ENCODE results near the gene RECQL.
"Not testable (repeated sequence)": the region's sequence is repeated elsewhere in the genome, so short reads cannot be mapped to it uniquely, and the experiment has no call there.

The RECQL gene

DNA sequence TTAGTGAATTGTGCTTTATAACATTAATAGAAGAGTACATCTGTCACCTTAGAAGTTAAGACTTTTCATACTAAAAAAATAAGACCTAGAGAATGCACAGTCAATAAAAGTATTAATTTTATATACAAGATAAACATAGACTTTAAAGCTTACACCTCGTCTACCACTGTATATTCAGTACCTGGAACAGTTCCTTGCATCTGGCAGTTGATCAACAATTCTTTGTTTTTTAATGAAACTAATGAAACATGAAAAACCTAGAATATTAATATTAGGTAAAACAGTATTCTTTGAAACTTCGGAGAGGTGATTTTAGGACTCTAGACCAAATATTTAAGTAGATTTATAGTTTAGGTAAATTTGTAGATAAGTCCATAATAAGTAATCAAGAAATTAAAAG is 4.5 kb upstream of the RECQL start:
- no peak for DNase-seq

DNA sequence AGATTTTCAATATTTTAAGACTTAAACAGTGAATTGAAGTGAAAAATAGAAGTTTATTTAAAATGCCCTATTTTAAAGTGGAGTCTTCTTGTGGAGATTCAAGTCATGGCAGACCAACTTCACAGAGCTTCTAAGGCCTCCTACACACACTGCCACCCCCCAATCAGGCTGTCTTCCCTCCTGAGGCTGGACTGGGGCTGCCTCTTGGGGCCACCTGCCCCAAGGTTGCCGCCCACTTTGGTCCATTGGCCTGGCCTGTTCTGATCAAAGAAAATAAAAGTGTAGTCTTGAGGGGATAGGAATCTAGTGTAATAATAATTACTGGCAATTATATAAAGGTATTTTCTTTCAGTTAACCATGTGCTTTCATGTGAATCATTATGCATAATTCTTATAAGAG is 1.4 kb upstream of the RECQL start:
- no peak for DNase-seq

DNA sequence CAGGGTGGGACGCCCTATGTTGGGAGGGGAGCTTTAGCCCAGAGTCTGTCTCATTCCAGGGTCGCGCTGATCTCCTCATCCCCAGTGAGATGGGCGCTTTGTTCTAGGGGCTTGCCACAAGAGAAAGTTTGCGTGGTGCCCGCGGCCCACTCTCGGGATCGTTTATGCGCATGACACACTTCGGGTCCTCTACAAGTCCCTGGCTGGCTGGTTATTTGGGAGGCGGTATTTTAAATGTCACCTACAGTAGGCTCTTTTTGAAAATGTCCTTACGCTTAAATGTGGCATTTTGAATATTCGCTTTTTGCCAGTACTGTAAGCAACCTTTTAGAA is 695 bp upstream of the RECQL start:
- DNase-seq, result peak in 18 of 56 donors; percentile 8 to 45 (median 29)

GRCh38 chr12:21500786-21501257 is 613 bp downstream of the RECQL start:
- no peak for DNase-seq

DNA sequence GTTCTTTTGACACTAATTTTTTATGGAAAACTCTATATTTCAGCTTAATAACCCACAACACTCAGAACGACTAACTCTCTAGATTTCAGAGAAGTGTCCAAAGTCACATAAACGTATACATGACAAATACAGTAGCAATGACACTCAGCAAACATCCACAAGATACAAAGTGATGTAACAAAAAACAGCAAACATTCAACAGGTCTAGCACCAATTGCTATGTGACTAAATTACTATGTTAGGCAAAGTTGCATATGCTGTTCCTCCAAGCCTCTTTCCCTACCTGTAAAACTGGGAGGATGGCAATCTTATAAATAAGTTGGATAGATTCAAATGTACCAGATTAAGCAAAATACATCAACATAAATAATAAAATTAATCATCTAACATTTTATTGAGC is 1.7 kb downstream of the RECQL start:
- no peak for DNase-seq

DNA sequence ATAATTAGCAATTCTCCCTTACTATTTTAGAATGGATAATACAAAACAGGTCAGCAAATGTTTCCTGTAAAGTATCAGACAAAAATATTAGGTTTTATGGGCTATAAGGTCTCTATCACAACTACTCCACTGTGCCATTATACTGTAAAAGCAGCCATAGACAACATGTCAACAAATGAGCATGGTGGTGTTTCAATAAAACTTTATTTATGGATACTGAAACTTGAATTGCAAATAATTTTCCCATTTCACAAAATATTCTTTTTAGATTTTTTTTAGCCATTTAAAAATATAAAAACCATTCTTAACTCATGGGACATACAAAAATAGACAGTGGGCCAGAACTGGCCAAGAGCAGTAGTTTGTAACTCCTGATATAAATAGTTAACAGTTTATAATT is 15.4 kb downstream of the RECQL start:
- DNase-seq, result no peak

- no peak for DNase-seq
Measured at GRCh38 chr12:21483531-21483930, 17.9 kb downstream of the RECQL start.

- DNase-seq, result no peak
Measured at GRCh38 chr12:21478756-21479455, 22.5 kb downstream of the RECQL start.

DNA sequence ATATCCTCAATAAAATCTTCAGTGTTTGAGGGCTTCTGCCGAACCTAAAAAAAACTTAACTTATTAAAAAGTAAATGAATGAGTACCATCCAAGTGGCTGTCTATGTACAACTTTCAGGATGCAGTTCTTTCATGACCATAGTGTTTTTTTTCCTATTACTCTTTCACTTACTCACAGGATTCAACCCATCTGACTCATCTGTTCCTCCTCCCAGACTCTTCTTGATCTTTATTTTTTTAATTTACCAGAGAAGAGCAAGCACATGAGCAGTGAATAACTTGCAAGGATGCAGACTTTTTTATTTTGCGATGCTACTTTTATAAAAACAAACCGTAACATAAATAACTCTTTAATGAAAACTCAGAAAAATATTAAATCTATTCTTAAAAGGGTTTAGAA is 24.5 kb downstream of the RECQL start:
- no peak for DNase-seq

GRCh38 chr12:21475552-21475951 is 25.9 kb downstream of the RECQL start:
- no peak for DNase-seq

- DNase-seq, result no peak
Measured at GRCh38 chr12:21472197-21472823, 29.1 kb downstream of the RECQL start.

GRCh38 chr12:21471294-21471693 is 30.1 kb downstream of the RECQL start:
- no peak for DNase-seq

GRCh38 chr12:21467334-21467733 is 34.1 kb downstream of the RECQL start:
- DNase-seq, result not testable (repeated sequence)

- DNase-seq, result no peak
Measured at GRCh38 chr12:21459474-21459873, 42.0 kb downstream of the RECQL start.

DNA sequence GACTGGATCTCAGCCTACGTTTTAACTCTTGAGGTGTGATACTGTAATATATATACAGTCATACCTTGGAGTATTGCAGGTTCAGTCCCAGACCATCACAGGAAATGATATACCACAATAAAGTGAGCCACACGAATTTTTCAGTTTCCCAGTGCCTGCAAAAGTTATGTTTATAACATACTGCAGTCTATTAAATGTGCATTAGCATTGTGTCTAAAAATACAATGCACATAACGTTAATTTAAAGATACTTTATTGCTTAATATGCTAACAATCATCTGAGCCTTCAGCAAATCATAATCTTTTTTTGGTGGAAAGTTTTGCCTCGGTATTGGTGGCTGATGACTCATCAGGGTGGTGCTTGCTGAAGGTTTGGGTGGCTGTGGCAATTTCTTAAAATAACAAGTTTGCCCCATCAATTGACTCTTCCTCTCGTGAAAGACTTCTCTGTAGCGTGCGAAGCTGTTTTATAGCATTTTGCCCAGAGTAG is 45.1 kb downstream of the RECQL start:
- DNase-seq, result no peak

DNA sequence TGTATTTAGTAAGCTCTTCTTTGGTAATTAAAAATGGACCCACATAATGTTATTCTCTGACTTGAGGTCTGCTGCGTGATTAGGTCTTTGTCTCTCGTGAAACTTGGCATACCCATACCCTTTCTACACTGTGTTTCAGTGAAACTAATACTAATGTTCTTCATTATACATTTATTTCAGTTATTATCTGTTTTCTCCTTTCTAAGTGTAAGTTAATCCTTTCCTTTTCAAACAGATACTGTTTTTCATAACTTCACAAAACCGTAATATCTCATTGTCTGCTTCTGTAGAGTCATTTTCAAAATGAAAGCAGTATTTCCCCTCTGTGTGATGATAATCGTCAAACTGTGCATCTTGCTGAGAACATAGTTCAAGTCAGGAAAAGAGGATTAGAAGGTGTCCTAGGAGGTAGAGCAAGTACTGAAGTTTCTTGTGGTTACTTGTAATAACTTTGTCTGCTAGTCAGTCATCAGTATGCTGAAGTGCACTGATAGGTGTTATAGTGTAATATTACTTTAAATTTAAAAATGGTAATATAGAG is 48.1 kb downstream of the RECQL start:
- no peak for DNase-seq

GRCh38 chr12:21451529-21451928 is 49.9 kb downstream of the RECQL start:
- DNase-seq, result no peak

DNA sequence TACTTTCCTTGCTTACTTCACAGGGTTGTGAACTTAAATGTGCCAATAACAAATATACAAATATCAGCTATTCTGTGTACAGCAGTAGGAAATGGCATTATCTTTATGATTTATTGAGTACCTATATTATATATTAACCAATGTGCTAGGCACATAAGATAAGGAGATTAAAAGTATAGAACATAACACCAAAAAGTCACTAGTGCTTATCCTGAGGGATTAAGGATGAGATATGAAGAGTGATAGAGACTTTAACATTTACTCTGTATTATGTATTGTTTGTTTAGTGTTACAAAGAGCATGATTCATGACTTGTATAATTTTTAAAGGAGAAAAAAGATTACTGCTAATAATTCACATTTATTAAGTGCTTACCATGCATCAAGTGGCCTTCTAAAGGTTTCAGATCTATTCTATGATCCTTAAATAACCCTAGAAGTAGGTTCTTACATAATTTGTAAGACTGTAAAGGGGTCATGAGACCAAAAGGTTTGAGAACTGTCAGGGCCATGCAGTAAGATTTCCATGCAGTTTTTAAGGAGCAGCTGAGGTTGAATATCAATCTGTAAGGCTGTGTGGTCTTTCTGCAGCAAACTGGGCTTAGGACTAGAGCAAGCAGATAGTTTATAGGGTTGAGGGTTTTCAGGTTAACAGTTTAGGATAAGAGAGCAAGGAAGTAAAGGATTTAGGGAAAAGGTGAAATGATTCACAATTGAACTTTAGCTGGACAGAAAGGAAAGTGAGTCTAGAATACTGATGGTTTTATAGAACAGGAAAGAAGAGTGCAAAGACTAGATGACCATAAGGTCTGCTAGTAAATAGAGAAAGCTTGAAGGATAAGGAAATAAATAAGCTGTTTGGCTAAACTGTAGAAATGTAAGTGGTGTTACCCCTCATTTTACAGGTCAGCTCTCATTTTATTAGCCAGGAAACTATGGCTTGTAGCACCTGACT is 57.0 kb downstream of the RECQL start:
- no peak for DNase-seq

GRCh38 chr12:21439347-21439746 is 62.1 kb downstream of the RECQL start:
- DNase-seq, result no peak

DNA sequence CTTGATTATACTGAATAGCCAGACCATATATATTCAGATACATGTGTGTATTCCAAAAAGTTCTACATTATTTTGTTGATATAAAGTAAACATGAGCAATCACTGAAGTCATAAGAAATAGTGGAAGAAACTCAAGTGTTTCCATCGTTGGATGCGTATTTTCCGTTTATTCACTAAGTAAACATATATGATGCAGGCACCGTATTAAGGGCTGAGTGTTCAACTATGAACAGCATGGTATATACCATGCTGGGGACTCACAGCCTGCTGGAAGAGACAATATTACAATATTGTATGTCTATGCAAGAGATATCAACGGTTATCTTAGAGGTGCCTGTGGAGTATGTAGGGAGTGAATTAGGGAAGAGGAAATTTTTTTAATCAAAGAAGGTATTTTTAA is 62.8 kb downstream of the RECQL start:
- DNase-seq, result no peak

GRCh38 chr12:21434699-21435098 is 66.7 kb downstream of the RECQL start:
- DNase-seq, result no peak

GRCh38 chr12:21433525-21433924 is 67.9 kb downstream of the RECQL start:
- no peak for DNase-seq

All from amygdala (tissue), 56 donors.